ENCODE data around the gene RIPK4. TPM values are rescaled to one million over a fixed set of nuclear protein-coding genes. Genes with fewer than 3 reads are reported as not detected.

The RIPK4 gene
- total RNA-seq, 1 experiment from 2014 or later = 24.1 TPM

DNA sequence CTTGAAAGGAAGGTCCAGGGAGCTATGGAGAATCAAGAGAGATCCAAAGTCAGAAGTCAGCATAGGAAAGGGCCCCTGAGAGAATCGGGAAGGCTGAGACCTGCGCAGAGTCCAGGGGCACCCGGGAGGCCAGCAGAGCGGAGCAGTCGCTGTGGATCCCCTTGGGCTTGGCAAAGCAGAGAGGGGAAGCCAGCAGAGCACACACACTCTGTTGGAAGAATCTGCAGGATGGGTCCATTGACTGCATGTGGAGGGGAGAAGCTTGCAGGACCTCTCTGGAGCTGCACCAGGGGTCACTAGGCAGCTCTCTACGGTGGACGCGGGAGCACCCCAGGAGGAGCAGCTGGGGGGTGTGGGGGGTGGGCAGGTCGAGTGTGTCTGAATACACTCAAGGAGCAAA, 6.4 kb downstream of the RIPK4 start:
- CTCF ChIA-PET = no interaction called here

DNA sequence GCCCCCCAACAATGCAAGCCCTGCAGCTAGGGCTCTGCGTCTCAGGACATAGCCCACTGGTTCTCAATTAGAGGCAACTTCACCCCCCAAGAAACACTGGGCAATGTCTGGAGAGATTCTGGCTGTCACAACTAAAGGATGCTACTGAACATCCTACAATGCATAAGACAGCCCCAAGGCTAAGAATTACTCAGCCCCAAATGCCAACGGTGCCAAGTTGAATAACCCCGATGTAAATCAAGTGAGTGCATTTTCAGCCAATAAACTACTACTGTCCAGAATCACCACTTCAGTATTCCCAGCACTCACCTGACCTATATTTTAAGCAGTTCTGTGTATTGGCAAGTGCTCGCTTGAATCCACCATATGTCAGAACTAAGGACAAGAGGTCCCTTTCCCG, 6.9 kb downstream of the RIPK4 start:
- Mint-ChIP-seq H3K4me3 (ENCODE audit: unreplicated experiment) (no peak overlapping the region), H3K27ac (ENCODE audit: unreplicated experiment) (no peak overlapping the region), H3K27me3 (ENCODE audit: insufficient read depth, unreplicated experiment) (no peaks in the 10 kb centered on the region), H3K9me3 (ENCODE audit: unreplicated experiment) (no peaks in the 10 kb centered on the region), H3K4me1 (ENCODE audit: low read depth, unreplicated experiment) (peaks cover 35% of the 10 kb centered on the region), H3K36me3 (ENCODE audit: insufficient read depth, unreplicated experiment) (peaks cover 53% of the 10 kb centered on the region)
- H3K9me3 ChIP-seq = no peaks in the 10 kb centered on the region
- TF ChIP-seq, protein P1, sequence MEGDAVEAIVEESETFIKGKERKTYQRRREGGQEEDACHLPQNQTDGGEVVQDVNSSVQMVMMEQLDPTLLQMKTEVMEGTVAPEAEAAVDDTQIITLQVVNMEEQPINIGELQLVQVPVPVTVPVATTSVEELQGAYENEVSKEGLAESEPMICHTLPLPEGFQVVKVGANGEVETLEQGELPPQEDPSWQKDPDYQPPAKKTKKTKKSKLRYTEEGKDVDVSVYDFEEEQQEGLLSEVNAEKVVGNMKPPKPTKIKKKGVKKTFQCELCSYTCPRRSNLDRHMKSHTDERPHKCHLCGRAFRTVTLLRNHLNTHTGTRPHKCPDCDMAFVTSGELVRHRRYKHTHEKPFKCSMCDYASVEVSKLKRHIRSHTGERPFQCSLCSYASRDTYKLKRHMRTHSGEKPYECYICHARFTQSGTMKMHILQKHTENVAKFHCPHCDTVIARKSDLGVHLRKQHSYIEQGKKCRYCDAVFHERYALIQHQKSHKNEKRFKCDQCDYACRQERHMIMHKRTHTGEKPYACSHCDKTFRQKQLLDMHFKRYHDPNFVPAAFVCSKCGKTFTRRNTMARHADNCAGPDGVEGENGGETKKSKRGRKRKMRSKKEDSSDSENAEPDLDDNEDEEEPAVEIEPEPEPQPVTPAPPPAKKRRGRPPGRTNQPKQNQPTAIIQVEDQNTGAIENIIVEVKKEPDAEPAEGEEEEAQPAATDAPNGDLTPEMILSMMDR (IDR thresholded peaks at IDR 0.05; ENCODE audit: insufficient read depth in 1 of 2, low read depth in 1 of 2, low read length in 1 of 2, severe bottlenecking in 1 of 2, unreplicated experiment in 1 of 2) = no peak
- no peaks in the 10 kb centered on the region; the same call in 1 of the 2 replicates for H3K36me3 ChIP-seq (ENCODE audit: control insufficient read depth, insufficient read depth, low read length)
- intact Hi-C loops (cut with micrococcal nuclease; ENCODE audit: unreplicated experiment) = no loop called here
- H3K4me1 ChIP-seq = peaks cover 37% of the 10 kb centered on the region
- no peaks in the 10 kb centered on the region for H3K27me3 ChIP-seq (replicated peaks; ENCODE audit: control insufficient read depth, insufficient read depth, low read length)
- no peak for DNase-seq
- no peak overlapping the region for H3K4me3 ChIP-seq (ENCODE audit: low read depth, low read length)
- no TSS peak for BruUV-seq (replicated peaks)
- ChIA-PET POLR2A (no interaction called here), CTCF (no interaction called here)

More for the DNA sequence above, 6.4 kb downstream of the RIPK4 start:
- Histone ChIP-seq H3K4me3 (ENCODE audit: low read depth, low read length) (no peak overlapping the region), H3K27me3 (replicated peaks; ENCODE audit: control insufficient read depth, insufficient read depth, low read length) (no peaks in the 10 kb centered on the region), H3K9me3 (no peaks in the 10 kb centered on the region), H3K4me1 (peaks cover 40% of the 10 kb centered on the region), H3K36me3 (ENCODE audit: control insufficient read depth, insufficient read depth, low read length) (no peaks in the 10 kb centered on the region; the same call in 1 of the 2 replicates)
- intact Hi-C loops (cut with micrococcal nuclease; ENCODE audit: unreplicated experiment) = no loop called here
- TF ChIP-seq, protein P1 (IDR thresholded peaks at IDR 0.05; ENCODE audit: insufficient read depth in 1 of 2, low read depth in 1 of 2, low read length in 1 of 2, severe bottlenecking in 1 of 2, unreplicated experiment in 1 of 2) = no peak
- Mint-ChIP-seq H3K4me1 (ENCODE audit: low read depth, unreplicated experiment) (peaks cover 32% of the 10 kb centered on the region), H3K4me3 (ENCODE audit: unreplicated experiment) (no peak overlapping the region), H3K36me3 (ENCODE audit: insufficient read depth, unreplicated experiment) (peaks cover 51% of the 10 kb centered on the region), H3K27me3 (ENCODE audit: insufficient read depth, unreplicated experiment) (no peaks in the 10 kb centered on the region), H3K27ac (ENCODE audit: unreplicated experiment) (no peak overlapping the region), H3K9me3 (ENCODE audit: unreplicated experiment) (no peaks in the 10 kb centered on the region)
- DNase-seq = no peak
- POLR2A ChIA-PET = no interaction called here
- BruUV-seq (replicated peaks) = no TSS peak

DNA sequence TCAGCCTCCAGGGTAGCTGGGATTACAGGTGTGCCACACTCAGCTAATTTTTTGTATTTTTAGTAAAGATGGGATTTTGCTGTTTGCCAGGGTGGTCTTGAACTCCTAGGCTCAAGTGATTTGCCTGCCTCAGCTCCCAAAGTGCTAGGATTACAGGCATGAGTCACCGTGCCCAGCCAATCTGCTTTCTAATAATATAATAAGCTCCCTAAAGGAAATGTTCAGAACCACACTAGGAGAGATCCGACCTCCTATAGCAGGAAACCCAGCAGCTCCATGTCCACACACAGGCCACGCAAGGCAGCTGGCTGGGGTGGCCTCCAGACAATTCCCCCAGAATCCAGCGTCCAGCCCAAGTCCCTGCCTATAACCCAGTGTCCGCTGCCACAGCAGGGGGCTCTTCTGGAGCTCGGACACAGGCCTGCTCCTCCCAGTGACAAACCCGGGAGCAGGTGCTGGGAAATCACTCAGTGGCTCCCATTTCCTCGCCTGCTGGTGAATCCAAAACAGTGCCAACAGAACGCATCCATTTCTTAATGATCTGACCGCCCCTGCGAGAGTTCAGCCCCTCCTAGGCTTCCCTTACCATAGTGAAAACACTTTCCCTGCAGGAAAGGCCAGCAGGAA, 7.5 kb downstream of the RIPK4 start:
- Histone ChIP-seq H3K4me3 (ENCODE audit: low read depth, low read length) (no peak overlapping the region), H3K9me3 (no peaks in the 10 kb centered on the region), H3K27me3 (replicated peaks; ENCODE audit: control insufficient read depth, insufficient read depth, low read length) (no peaks in the 10 kb centered on the region), H3K36me3 (ENCODE audit: control insufficient read depth, insufficient read depth, low read length) (no peaks in the 10 kb centered on the region; the same call in 1 of the 2 replicates), H3K4me1 (peaks cover 37% of the 10 kb centered on the region)
- no TSS peak for BruUV-seq (replicated peaks)
- H3K27ac Mint-ChIP-seq (ENCODE audit: unreplicated experiment) = no peak overlapping the region
- TF ChIP-seq, protein P1 (IDR thresholded peaks at IDR 0.05; ENCODE audit: insufficient read depth in 1 of 2, low read depth in 1 of 2, low read length in 1 of 2, severe bottlenecking in 1 of 2, unreplicated experiment in 1 of 2) = no peak
- no peak for DNase-seq
- H3K36me3 Mint-ChIP-seq (ENCODE audit: insufficient read depth, unreplicated experiment) = peaks cover 55% of the 10 kb centered on the region
- no peaks in the 10 kb centered on the region for H3K27me3 Mint-ChIP-seq (ENCODE audit: insufficient read depth, unreplicated experiment)
- peaks cover 30% of the 10 kb centered on the region for H3K4me1 Mint-ChIP-seq (ENCODE audit: low read depth, unreplicated experiment)
- no peak overlapping the region for H3K4me3 Mint-ChIP-seq (ENCODE audit: unreplicated experiment)
- CTCF ChIA-PET = interaction anchor here (1.0 kb wide), 1 partner anchor 147 kb away, joined by 3 read pairs; no protein-coding TSS in a partner anchor
- intact Hi-C loops (cut with micrococcal nuclease; ENCODE audit: unreplicated experiment) = no loop called here
- no peaks in the 10 kb centered on the region for H3K9me3 Mint-ChIP-seq (ENCODE audit: unreplicated experiment)
- POLR2A ChIA-PET = no interaction called here
